Heart left ventricle (tissue), 16 donors: Measurements from ENCODE around the gene CHRD. TPM values are rescaled to one million over a fixed set of nuclear protein-coding genes. Genes with fewer than 3 reads are reported as not detected.

Source experiments
- ATAC-seq, 4 donors: fragments of 200-7000 bp; cut with Tn5 transposase; one replicate each; pipeline ENCODE4 v1.9.1; 2020 to 2022; ENCODE audit warnings: moderate library complexity in 4 of 4, mild to moderate bottlenecking in 3 of 4, moderate number of reproducible peaks in 1 of 4
- DNase-seq, 5 donors: peaks; one replicate each; pipeline ENCODE4 v3.0.0-alpha.2; 2020
- H3K27ac ChIP-seq, 12 donors: fragments of 200-600 bp; sonication (generic) in 4 of 12; one replicate each; pipeline versions ENCODE4 v1.5.0 to v1.8.0; 2016 to 2022; ENCODE audit warnings: mild to moderate bottlenecking in 2 of 12
- H3K27me3 ChIP-seq, 9 donors: fragments of 200-600 bp; sonication (generic) in 2 of 9; one replicate each; pipeline versions ENCODE4 v1.5.1 to v1.8.0; 2016 to 2022; ENCODE audit warnings: mild to moderate bottlenecking in 3 of 9
- H3K36me3 ChIP-seq, 9 donors: fragments of 200-600 bp; sonication (generic) in 2 of 9; one replicate each; pipeline versions ENCODE4 v1.5.0 to v1.8.0; 2018 to 2022; ENCODE audit warnings: mild to moderate bottlenecking in 2 of 9
- H3K4me1 ChIP-seq, 12 donors: fragments of 200-600 bp; sonication (generic) in 4 of 12; one replicate each; pipeline versions ENCODE4 v1.5.0 to v1.8.0; 2016 to 2022; ENCODE audit warnings: mild to moderate bottlenecking in 3 of 12
- H3K4me3 ChIP-seq, 12 donors: fragments of 200-600 bp; sonication (generic) in 4 of 12; one replicate each; pipeline versions ENCODE4 v1.5.0 to v1.8.0; 2017 to 2022; ENCODE audit warnings: mild to moderate bottlenecking in 9 of 12, moderate library complexity in 4 of 12
- H3K9me3 ChIP-seq, 12 donors: fragments of 200-600 bp; sonication (generic) in 4 of 12; one replicate each; pipeline versions ENCODE4 v1.5.0 to v1.8.0; 2016 to 2022; ENCODE audit warnings: mild to moderate bottlenecking in 1 of 12
- CTCF ChIP-seq, 12 donors: fragments of 200-600 bp; sonication (generic) in 4 of 12; IDR thresholded peaks; one replicate each; pipeline versions ENCODE4 v1.5.0 to v1.8.0; 2018 to 2022; ENCODE audit warnings: antibody characterized with exemption in 12 of 12, mild to moderate bottlenecking in 5 of 12
- POLR2A ChIP-seq, 2 donors: fragments of 450-650 bp; IDR thresholded peaks; one replicate each; pipeline ENCODE4 v1.6.1; 2017; ENCODE audit warnings: antibody characterized with exemption in 2 of 2, mild to moderate bottlenecking in 2 of 2, moderate library complexity in 2 of 2
- WGBS, 4 donors: extraction: QIAGEN DNeasy Blood & Tissue Kit in 2 of 4; methylation state at CpG; one replicate each; pipeline versions ENCODE4 v1.1.5 to v1.1.7; 2013 to 2018; 5-methylcytosine and 5-hydroxymethylcytosine counted together
- intact Hi-C, 10 donors: fragments of 100-400 bp; cut with DNase I; formaldehyde crosslinking; loops; one replicate each; pipeline versions ENCODE4 v1.11.1 to v1.14.2; 2022
- polyA plus RNA-seq, 2 donors: library from polyadenylated mRNA; stranded (reverse); fragments of 200-250 nt; gene quantifications; one replicate each; pipeline ENCODE4 v1.2.3, GENCODE V29; 2013
- total RNA-seq, 9 donors: library from RNA; depleted of rRNA in 2 of 9; stranded (reverse); fragments of >200 nt in 2 of 9; fragmentation: NEBNext Ultra II Directional in 3 of 9; extraction: Animal tissue kit (Norgen Biotek cat#: 25700) in 3 of 9; gene quantifications; one replicate each; pipeline versions ENCODE4 v1.1.0 to v1.2.4, GENCODE V29; 2016 to 2023
- donor health status: ischemic (EF 13 %, LVEDD 7.1; RV severe dilation, severe dysfunction).
- donor health status: healthy with polysubstance abuse.
- donor health status: DM: no; HTN: yes; CAD: no.
- donor health status: DM: no; HTN: no; CAD: no.
- donor health status: ischemic (EF 25% LVEDD 6.9; RV normal size, moderate dysfunction).
- donor health status: ischemic (EF 25% LVEDD 5.7; RV mildly dilated, moderate dysfunction).
- donor health status: healthy.
- donor health status: DM: yes; HTN: yes; CAD: no.
- donor health status: ischemic (EF 35%, LVEDD 5.7; RV mildly dilated, moderate dysfunction).
- donor health status: nonischemic (EF 11% LVEDD 7.7; RV severe dilation, severe dysfunction).
- donor health status: DM: yes; HTN: yes; CAD: no.
- donor health status: PGD.
- donor health status: ischemic (EF 29% LVEDD 5.4; RV normal size, mild dysfunction).
- donor health status: nonischemic (EF 23%, LVEDD 6.1; RV moderate dilation, normal function).

CHRD gene
- total and polyA plus RNA-seq, 11 donors: 2.0 to 7.4 (median 4.8) TPM

GRCh38 chr3:184423561-184423960, 43.7 kb downstream of the CHRD start:
- intact Hi-C loops: no loop called here

GRCh38 chr3:184426691-184427141, 46.9 kb downstream of the CHRD start:
- ATAC-seq (no peak), DNase-seq (no peak)
- TF ChIP-seq CTCF (IDR thresholded peaks at IDR 0.05) (no peak), POLR2A (IDR thresholded peaks at IDR 0.05) (no peak)
- Histone ChIP-seq H3K9me3 (peaks cover 0 to 10% (median 0%) of the 10 kb centered on the region in 12 donors), H3K27me3 (no peaks in the 10 kb centered on the region), H3K4me3 (no peak overlapping the region), H3K36me3 (no peaks in the 10 kb centered on the region), H3K4me1 (no peaks in the 10 kb centered on the region), H3K27ac (no peak overlapping the region)
- intact Hi-C loops: no loop called here
- WGBS, 4 donors: 85 to 89% (median 86%) methylated on average over 12 of the region's 12 CpGs

More at GRCh38 chr3:184423561-184423960, 43.7 kb downstream of the CHRD start:
- no peaks in the 10 kb centered on the region for H3K4me1 ChIP-seq
- TF ChIP-seq CTCF (IDR thresholded peaks at IDR 0.05) (no peak), POLR2A (IDR thresholded peaks at IDR 0.05) (no peak)
- 70 to 91% (median 84%) methylated on average over 3 of the region's 3 CpGs for WGBS, 4 donors
- no peaks in the 10 kb centered on the region for H3K36me3 ChIP-seq
- no peak overlapping the region for H3K27ac ChIP-seq
- no peak overlapping the region for H3K4me3 ChIP-seq
- H3K27me3 ChIP-seq: no peaks in the 10 kb centered on the region
- DNase-seq (no peak), ATAC-seq (no peak)
- peaks cover 0 to 10% (median 0%) of the 10 kb centered on the region in 12 donors for H3K9me3 ChIP-seq

- Histone ChIP-seq H3K27ac (no peak overlapping the region), H3K27me3 (no peaks in the 10 kb centered on the region), H3K4me1 (no peaks in the 10 kb centered on the region), H3K36me3 (no peaks in the 10 kb centered on the region), H3K4me3 (no peak overlapping the region), H3K9me3 (no peaks in the 10 kb centered on the region)
- no peak for DNase-seq
- intact Hi-C loops: no loop called here
- WGBS, 4 donors: 67 to 77% (median 73%) methylated on average over 6 of the region's 6 CpGs
- no peak for TF ChIP-seq POLR2A (IDR thresholded peaks at IDR 0.05)
- no peak for TF ChIP-seq CTCF (IDR thresholded peaks at IDR 0.05)
- ATAC-seq: no peak
These were observed 48.8 kb downstream of the CHRD start for GRCh38 chr3:184428561-184429175.

- H3K36me3 ChIP-seq: no peaks in the 10 kb centered on the region
- DNase-seq (no peak), ATAC-seq (no peak)
- H3K27me3 ChIP-seq: no peaks in the 10 kb centered on the region
- no peak for TF ChIP-seq CTCF (IDR thresholded peaks at IDR 0.05)
- no peak for TF ChIP-seq POLR2A (IDR thresholded peaks at IDR 0.05)
- no peaks in the 10 kb centered on the region for H3K4me1 ChIP-seq
- H3K27ac ChIP-seq: no peak overlapping the region
- intact Hi-C loops: no loop called here
- WGBS, 4 donors: 75 to 91% (median 82%) methylated on average over 4 of the region's 4 CpGs
- H3K9me3 ChIP-seq: no peaks in the 10 kb centered on the region
- H3K4me3 ChIP-seq: no peak overlapping the region
These were observed 49.9 kb downstream of the CHRD start for GRCh38 chr3:184429786-184430185.
